ENCODE measurements around the gene AUTS2. TPM values are rescaled to one million over a fixed set of nuclear protein-coding genes. Genes with fewer than 3 reads are reported as not detected.
A peak's percentile ranks its signal among the peaks of the same experiment; 100 is the strongest.

AUTS2 gene
- total and polyA plus RNA-seq, 10 of the 15 experiments (the other 5 are each of a cell fraction or from before 2014, with no cell fraction given) = 6.4 to 55.6 (median 21.6) TPM

DNA sequence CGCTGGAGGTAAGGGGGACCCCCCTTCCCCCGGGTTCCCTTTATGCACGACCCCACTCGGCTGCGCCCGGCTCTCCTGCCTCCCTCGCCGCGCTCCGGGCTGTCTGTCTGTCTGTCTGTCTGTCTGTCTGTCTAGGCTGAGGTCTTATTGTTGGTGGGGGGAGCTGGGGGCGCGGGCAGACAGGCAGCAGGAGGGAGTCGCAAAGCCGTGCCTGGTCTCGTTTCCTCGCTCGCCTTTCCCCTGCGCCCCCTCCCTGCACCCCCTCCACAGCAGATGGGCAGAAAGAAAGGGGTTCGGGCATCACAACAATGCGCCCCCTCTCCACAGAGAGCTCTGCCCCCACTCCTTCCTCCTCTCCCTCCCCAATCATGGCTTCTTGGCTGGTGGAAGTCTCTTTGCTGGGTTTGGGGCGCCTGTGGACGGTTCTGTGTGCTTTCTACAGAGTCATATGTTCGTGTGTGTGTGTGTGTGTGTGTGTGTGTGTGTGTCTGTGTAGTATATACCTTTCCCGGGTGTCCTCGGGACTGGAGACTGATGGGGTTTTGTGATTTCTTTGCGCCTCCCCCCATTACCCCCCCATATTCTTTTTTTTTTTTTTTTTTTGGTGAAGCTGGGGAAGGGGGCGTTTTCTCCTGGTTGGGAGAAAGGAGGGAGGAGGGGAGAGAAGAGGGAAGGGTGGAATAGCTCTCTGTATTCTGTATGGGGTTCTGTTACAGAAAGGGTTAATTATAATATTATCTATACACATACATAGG lies 1.9 kb downstream of the AUTS2 start (continued):
- TF ChIP-seq SRF (IDR thresholded peaks at IDR 0.05; ENCODE audit: low read depth in 2 of 2, low read length in 2 of 2) = no peak

DNA sequence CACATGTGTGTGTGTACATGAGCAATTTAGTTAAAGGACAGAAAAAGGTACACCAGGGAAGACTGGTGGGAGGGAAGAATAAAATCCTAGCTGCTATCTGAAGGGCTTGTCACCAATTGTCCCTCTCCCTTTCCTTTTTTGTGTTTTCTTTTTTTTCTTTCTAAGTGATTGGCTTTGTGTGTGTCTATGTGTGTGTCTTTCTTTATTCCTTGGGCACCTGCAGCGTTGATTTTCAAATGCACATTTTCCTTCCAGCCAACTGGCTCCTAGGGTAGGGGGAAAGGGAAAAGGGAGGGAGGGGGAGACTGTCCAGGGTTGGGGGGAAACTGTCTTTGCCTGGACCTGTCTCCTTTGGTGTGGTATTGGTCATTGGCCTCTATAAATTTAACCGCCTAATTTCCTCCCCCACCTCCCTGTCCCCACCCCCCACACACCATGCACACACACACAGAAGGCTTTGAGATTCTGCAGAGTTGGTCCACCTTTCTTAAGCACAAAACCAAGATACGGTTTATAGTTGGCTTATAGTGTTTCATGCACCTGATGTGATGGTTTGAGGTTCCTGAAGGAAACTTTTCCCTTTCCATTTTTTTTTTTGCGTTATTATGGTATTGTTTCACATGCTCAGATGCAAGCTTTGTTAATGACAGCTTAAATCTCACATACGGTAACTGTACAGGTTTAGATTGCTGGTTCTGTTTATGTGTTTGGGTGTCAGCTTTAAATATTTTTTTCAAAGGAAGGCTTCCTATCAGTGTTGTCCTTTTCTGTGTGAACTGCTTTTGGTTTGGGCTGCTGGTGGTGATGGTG lies 2.6 kb downstream of the AUTS2 start:
- CTCF ChIA-PET = interaction anchor here (1.1 to 2.0 kb wide), 5 partner anchors 43 to 224 kb away, joined by 4 to 11 read pairs (median 5); no protein-coding TSS in a partner anchor
- POLR2A ChIA-PET = interaction anchor here (0.6 to 1.9 kb wide), 10 partner anchors 34 to 1112 kb away, joined by 3 to 12 read pairs (median 5); no protein-coding TSS in a partner anchor
- Histone ChIP-seq H4K20me1 (ENCODE audit: control insufficient read depth, insufficient read depth) (no peaks in the 10 kb centered on the region), H3K36me3 (ENCODE audit: control insufficient read depth in 2 of 2, insufficient read depth in 2 of 2, low read length in 1 of 2) (no peaks in the 10 kb centered on the region), H3K27ac (ENCODE audit: control insufficient read depth, insufficient read depth) (no peak overlapping the region; the same call in 1 of the 2 replicates), H3K4me3 (peak overlapping the region; percentile 97), H3K4me1 (ENCODE audit: control insufficient read depth, insufficient read depth, low read length) (peaks cover 27% of the 10 kb centered on the region), H3K9ac (ENCODE audit: control insufficient read depth, insufficient read depth, low read length) (peak overlapping the region; percentile 74), H3K27me3 (replicated peaks in 1 of 2; ENCODE audit: control insufficient read depth in 2 of 2, insufficient read depth in 2 of 2, low read length in 1 of 2) (no peaks in the 10 kb centered on the region; a peak in 1 of 4 replicates), H3K9me3 (replicated peaks; ENCODE audit: control insufficient read depth, insufficient read depth, low read length) (no peaks in the 10 kb centered on the region), H3K79me2 (ENCODE audit: control insufficient read depth, insufficient read depth, low read length) (peaks cover 45% of the 10 kb centered on the region), H3K4me2 (ENCODE audit: control insufficient read depth, insufficient read depth) (peak overlapping the region; percentile 83), H2AFZ (ENCODE audit: control insufficient read depth, low read depth, low read length) (no peak overlapping the region)
- BruUV-seq (replicated peaks) = no TSS peak
- ATAC-seq (no peak), FAIRE-seq (no peak), DNase-seq (ENCODE audit: low read depth, low spot score) (no peak)
- 48% methylated on average over 4 of the region's 5 CpGs for WGBS (ENCODE audit: insufficient coverage, insufficient replicate concordance, low lambda C conversion rate, missing lambda C conversion rate)
- in situ Hi-C loops (cut with MboI) (no loop called here), intact Hi-C loops (cut with micrococcal nuclease; ENCODE audit: unreplicated experiment) (loop anchor here (2.0 to 10.0 kb wide), 6 partner anchors 51 to 434 kb away; no protein-coding TSS in a partner anchor)
- RAD21 ChIA-PET (ENCODE audit: unreplicated experiment) = interaction anchor here (0.6 to 6.6 kb wide), 21 partner anchors 18 to 1098 kb away, joined by 3 to 39 read pairs (median 6); no protein-coding TSS in a partner anchor
- SMC1A ChIA-PET (ENCODE audit: uncharacterized antibody, unreplicated experiment) = interaction anchor here (0.6 to 9.2 kb wide), 28 partner anchors 16 to 1975 kb away, joined by 3 to 88 read pairs (median 4); no protein-coding TSS in a partner anchor
- TF ChIP-seq NR2F1 (conservative IDR thresholded peaks at IDR 0.05) (no peak), IKZF1 (conservative IDR thresholded peaks at IDR 0.05) (no peak), NRF1 (conservative IDR thresholded peaks at IDR 0.05; ENCODE audit: low read depth, low read length) (no peak), TCF3 (IDR thresholded peaks at IDR 0.05; ENCODE audit: borderline replicate concordance, insufficient read depth, low read depth, low read length) (no peak), NFYB (IDR thresholded peaks at IDR 0.05; ENCODE audit: insufficient read depth, low read depth, low read length) (no peak), ZNF384 (IDR thresholded peaks at IDR 0.05; ENCODE audit: borderline replicate concordance, low read depth, low read length) (no peak), FOXM1 (IDR thresholded peaks at IDR 0.05; ENCODE audit: low read depth, low read length) (no peak), NFYA (IDR thresholded peaks at IDR 0.05; ENCODE audit: borderline replicate concordance, low read depth, low read length) (no peak), NBN (IDR thresholded peaks at IDR 0.05) (no peak), JUNB (IDR thresholded peaks at IDR 0.05) (no peak), KLF5 (IDR thresholded peaks at IDR 0.05; ENCODE audit: partially characterized antibody) (no peak), WRNIP1 (IDR thresholded peaks at IDR 0.05; ENCODE audit: borderline replicate concordance, low read depth, low read length) (no peak), TBL1XR1 (IDR thresholded peaks at IDR 0.05; ENCODE audit: low read depth, low read length) (no peak)
- TF ChIP-seq, protein P1, sequence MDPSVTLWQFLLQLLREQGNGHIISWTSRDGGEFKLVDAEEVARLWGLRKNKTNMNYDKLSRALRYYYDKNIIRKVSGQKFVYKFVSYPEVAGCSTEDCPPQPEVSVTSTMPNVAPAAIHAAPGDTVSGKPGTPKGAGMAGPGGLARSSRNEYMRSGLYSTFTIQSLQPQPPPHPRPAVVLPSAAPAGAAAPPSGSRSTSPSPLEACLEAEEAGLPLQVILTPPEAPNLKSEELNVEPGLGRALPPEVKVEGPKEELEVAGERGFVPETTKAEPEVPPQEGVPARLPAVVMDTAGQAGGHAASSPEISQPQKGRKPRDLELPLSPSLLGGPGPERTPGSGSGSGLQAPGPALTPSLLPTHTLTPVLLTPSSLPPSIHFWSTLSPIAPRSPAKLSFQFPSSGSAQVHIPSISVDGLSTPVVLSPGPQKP (IDR thresholded peaks at IDR 0.05; ENCODE audit: low read depth, low read length) = no peak
- TF ChIP-seq, protein P2, sequence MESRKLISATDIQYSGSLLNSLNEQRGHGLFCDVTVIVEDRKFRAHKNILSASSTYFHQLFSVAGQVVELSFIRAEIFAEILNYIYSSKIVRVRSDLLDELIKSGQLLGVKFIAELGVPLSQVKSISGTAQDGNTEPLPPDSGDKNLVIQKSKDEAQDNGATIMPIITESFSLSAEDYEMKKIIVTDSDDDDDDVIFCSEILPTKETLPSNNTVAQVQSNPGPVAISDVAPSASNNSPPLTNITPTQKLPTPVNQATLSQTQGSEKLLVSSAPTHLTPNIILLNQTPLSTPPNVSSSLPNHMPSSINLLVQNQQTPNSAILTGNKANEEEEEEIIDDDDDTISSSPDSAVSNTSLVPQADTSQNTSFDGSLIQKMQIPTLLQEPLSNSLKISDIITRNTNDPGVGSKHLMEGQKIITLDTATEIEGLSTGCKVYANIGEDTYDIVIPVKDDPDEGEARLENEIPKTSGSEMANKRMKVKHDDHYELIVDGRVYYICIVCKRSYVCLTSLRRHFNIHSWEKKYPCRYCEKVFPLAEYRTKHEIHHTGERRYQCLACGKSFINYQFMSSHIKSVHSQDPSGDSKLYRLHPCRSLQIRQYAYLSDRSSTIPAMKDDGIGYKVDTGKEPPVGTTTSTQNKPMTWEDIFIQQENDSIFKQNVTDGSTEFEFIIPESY (IDR thresholded peaks at IDR 0.05) = no peak

Data from GM12878 (cell line).